ENCODE data around the gene NDC80.

The NDC80 gene

DNA sequence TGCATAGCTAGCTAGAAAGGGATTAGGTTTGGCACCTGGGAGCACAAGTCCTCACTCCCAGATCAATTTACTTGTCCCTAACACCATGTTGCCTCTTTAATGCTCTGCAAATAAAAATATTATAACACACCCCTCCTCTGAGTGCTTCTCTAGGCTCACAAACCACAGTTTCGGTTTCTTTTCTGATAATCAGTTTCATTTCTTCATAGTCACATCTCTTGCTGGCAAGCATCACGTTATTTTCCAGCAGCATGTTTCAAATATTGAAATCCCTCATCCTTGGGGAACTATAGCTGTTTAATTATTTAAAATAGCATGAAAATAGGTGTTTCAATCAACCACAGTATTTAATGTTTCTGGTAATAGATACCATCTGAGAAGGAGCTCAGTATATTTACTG is 70.3 kb downstream of the NDC80 start:
- ChIA-PET CTCF (interaction anchor here (0.7 kb wide), 1 partner anchor 46 kb away, joined by 5 read pairs; no protein-coding TSS in a partner anchor), POLR2A (interaction anchor here (0.5 to 1.4 kb wide), 2 partner anchors 15 to 18 kb away, joined by 3 to 4 read pairs; no protein-coding TSS in a partner anchor)
- H3K4me1 ChIP-seq (ENCODE audit: control insufficient read depth, insufficient read depth, low read length), result no peaks in the 10 kb centered on the region
- no peaks in the 10 kb centered on the region for H3K9me3 ChIP-seq (ENCODE audit: control insufficient read depth, insufficient read depth, low read depth, low read length)
- H3K36me3 ChIP-seq (ENCODE audit: control insufficient read depth in 2 of 2, insufficient read depth in 1 of 2, low read length in 2 of 2), result no peaks in the 10 kb centered on the region
- no peak for TF ChIP-seq HOXC10 (CRISPR knock-in tag; IDR thresholded peaks at IDR 0.05)
- TF ChIP-seq, protein P1, sequence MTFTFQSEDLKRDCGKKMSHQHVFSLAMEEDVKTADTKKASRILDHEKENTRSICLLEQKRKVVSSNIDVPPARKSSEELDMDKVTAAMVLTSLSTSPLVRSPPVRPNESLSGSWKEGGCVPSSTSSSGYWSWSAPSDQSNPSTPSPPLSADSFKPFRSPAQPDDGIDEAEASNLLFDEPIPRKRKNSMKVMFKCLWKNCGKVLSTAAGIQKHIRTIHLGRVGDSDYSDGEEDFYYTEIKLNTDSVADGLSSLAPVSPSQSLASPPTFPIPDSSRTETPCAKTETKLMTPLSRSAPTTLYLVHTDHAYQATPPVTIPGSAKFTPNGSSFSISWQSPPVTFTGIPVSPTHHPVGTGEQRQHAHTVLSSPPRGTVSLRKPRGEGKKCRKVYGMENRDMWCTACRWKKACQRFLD (tag by site-specific recombination; IDR thresholded peaks at IDR 0.05), result no peak
- no peak for TF ChIP-seq ZNF19 (tag by site-specific recombination; IDR thresholded peaks at IDR 0.05; ENCODE audit: low read depth)
- H3K4me3 ChIP-seq (ENCODE audit: low read depth, low read length), result no peak overlapping the region
- no peak overlapping the region for H3K27ac ChIP-seq (ENCODE audit: extremely low read depth, low read depth, low read length)

DNA sequence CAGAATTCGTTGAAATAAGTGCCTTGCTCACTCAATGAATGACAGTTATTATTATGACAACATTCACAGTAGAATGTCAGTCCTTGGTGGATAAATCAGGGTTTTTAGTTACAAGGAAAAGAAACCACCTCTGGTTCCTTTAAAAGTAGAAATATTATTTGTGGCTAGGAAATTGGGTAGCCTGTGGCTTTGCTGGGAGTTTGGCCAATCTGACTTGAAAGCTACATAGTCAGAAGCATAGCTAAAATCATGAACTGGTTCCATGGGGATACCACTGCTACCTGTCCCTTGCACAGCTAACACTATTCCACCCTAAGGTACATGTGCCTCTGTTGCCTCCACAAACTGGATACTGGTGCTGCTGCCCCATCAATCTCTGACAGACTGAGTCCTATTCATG is 71.4 kb downstream of the NDC80 start:
- TF ChIP-seq, protein P2, sequence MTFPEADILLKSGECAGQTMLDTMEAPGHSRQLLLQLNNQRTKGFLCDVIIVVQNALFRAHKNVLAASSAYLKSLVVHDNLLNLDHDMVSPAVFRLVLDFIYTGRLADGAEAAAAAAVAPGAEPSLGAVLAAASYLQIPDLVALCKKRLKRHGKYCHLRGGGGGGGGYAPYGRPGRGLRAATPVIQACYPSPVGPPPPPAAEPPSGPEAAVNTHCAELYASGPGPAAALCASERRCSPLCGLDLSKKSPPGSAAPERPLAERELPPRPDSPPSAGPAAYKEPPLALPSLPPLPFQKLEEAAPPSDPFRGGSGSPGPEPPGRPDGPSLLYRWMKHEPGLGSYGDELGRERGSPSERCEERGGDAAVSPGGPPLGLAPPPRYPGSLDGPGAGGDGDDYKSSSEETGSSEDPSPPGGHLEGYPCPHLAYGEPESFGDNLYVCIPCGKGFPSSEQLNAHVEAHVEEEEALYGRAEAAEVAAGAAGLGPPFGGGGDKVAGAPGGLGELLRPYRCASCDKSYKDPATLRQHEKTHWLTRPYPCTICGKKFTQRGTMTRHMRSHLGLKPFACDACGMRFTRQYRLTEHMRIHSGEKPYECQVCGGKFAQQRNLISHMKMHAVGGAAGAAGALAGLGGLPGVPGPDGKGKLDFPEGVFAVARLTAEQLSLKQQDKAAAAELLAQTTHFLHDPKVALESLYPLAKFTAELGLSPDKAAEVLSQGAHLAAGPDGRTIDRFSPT (tag by site-specific recombination; IDR thresholded peaks at IDR 0.05), result no peak
- TF ChIP-seq HOXC10 (CRISPR knock-in tag; IDR thresholded peaks at IDR 0.05) (no peak), ZNF202 (tag by site-specific recombination; IDR thresholded peaks at IDR 0.05; ENCODE audit: borderline replicate concordance) (no peak), SETDB1 (IDR thresholded peaks at IDR 0.05; ENCODE audit: insufficient read length, low read length) (no peak), ZNF571 (tag by site-specific recombination; IDR thresholded peaks at IDR 0.05) (no peak), HOXA7 (CRISPR knock-in tag; IDR thresholded peaks at IDR 0.05; ENCODE audit: borderline replicate concordance) (no peak), ZNF174 (tag by site-specific recombination; IDR thresholded peaks at IDR 0.05) (no peak), ZNF423 (tag by site-specific recombination; IDR thresholded peaks at IDR 0.05) (no peak), ZNF777 (tag by site-specific recombination; IDR thresholded peaks at IDR 0.05; ENCODE audit: borderline replicate concordance) (no peak), ZNF416 (tag by site-specific recombination; IDR thresholded peaks at IDR 0.05) (no peak)
- TF ChIP-seq, protein P3, sequence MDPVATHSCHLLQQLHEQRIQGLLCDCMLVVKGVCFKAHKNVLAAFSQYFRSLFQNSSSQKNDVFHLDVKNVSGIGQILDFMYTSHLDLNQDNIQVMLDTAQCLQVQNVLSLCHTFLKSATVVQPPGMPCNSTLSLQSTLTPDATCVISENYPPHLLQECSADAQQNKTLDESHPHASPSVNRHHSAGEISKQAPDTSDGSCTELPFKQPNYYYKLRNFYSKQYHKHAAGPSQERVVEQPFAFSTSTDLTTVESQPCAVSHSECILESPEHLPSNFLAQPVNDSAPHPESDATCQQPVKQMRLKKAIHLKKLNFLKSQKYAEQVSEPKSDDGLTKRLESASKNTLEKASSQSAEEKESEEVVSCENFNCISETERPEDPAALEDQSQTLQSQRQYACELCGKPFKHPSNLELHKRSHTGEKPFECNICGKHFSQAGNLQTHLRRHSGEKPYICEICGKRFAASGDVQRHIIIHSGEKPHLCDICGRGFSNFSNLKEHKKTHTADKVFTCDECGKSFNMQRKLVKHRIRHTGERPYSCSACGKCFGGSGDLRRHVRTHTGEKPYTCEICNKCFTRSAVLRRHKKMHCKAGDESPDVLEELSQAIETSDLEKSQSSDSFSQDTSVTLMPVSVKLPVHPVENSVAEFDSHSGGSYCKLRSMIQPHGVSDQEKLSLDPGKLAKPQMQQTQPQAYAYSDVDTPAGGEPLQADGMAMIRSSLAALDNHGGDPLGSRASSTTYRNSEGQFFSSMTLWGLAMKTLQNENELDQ (tag by site-specific recombination; IDR thresholded peaks at IDR 0.05; ENCODE audit: low read depth), result no peak
- H3K9me3 ChIP-seq (ENCODE audit: control insufficient read depth, insufficient read depth, low read depth, low read length), result no peaks in the 10 kb centered on the region
- CTCF ChIA-PET, result interaction anchor here (0.6 kb wide), 1 partner anchor 189 kb away, joined by 3 read pairs; no protein-coding TSS in a partner anchor
- H3K4me3 ChIP-seq (ENCODE audit: low read depth, low read length), result no peak overlapping the region
- no peak overlapping the region for H3K27ac ChIP-seq (ENCODE audit: extremely low read depth, low read depth, low read length)
- POLR2A ChIA-PET, result interaction anchor here (1.4 kb wide), 1 partner anchor 14 kb away, joined by 3 read pairs; no protein-coding TSS in a partner anchor
- no peaks in the 10 kb centered on the region for H3K36me3 ChIP-seq (ENCODE audit: control insufficient read depth in 2 of 2, insufficient read depth in 1 of 2, low read length in 2 of 2)
- H3K4me1 ChIP-seq (ENCODE audit: control insufficient read depth, insufficient read depth, low read length), result no peaks in the 10 kb centered on the region

DNA sequence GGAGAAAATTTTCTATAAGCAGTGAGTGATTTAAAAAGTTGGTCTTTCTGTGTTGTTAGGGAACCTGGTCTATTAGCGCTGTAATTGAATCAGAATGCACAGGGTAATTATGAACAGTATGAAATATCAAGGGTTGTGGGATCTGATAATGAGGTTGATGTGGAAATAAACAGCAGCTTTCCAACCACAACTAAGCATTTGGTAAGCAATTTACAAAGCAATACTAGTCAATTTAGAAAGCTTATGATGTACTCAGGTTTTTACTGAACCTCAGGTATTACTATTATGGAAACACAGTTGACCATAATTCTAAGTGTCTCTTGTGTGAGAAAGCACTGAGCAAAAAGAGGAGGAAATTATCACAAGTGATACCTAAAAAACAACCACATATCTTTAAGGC is 73.2 kb downstream of the NDC80 start:
- H3K9me3 ChIP-seq (ENCODE audit: control insufficient read depth, insufficient read depth, low read depth, low read length), result no peaks in the 10 kb centered on the region
- H3K27ac ChIP-seq (ENCODE audit: extremely low read depth, low read depth, low read length), result no peak overlapping the region
- ChIA-PET POLR2A (no interaction called here), CTCF (interaction anchor here (0.5 kb wide), 1 partner anchor 1685 kb away, joined by 3 read pairs; no protein-coding TSS in a partner anchor)
- H3K36me3 ChIP-seq (ENCODE audit: control insufficient read depth in 2 of 2, insufficient read depth in 1 of 2, low read length in 2 of 2), result no peaks in the 10 kb centered on the region
- H3K4me3 ChIP-seq (ENCODE audit: low read depth, low read length), result no peak overlapping the region
- H3K4me1 ChIP-seq (ENCODE audit: control insufficient read depth, insufficient read depth, low read length), result no peaks in the 10 kb centered on the region
- no peak for TF ChIP-seq ZNF221 (tag by site-specific recombination; IDR thresholded peaks at IDR 0.05; ENCODE audit: borderline replicate concordance)
- no peak for TF ChIP-seq ZNF157 (tag by site-specific recombination; IDR thresholded peaks at IDR 0.05)
- TF ChIP-seq KLF9 (tag by site-specific recombination; IDR thresholded peaks at IDR 0.05; ENCODE audit: low read depth), result no peak
- no peak for TF ChIP-seq REPIN1 (tag by site-specific recombination; IDR thresholded peaks at IDR 0.05; ENCODE audit: low read depth)
- no peak for TF ChIP-seq ZNF48 (tag by site-specific recombination; IDR thresholded peaks at IDR 0.05)
- TF ChIP-seq, protein P4, sequence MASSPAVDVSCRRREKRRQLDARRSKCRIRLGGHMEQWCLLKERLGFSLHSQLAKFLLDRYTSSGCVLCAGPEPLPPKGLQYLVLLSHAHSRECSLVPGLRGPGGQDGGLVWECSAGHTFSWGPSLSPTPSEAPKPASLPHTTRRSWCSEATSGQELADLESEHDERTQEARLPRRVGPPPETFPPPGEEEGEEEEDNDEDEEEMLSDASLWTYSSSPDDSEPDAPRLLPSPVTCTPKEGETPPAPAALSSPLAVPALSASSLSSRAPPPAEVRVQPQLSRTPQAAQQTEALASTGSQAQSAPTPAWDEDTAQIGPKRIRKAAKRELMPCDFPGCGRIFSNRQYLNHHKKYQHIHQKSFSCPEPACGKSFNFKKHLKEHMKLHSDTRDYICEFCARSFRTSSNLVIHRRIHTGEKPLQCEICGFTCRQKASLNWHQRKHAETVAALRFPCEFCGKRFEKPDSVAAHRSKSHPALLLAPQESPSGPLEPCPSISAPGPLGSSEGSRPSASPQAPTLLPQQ (tag by site-specific recombination; IDR thresholded peaks at IDR 0.05), result no peak
- TF ChIP-seq, protein P5, sequence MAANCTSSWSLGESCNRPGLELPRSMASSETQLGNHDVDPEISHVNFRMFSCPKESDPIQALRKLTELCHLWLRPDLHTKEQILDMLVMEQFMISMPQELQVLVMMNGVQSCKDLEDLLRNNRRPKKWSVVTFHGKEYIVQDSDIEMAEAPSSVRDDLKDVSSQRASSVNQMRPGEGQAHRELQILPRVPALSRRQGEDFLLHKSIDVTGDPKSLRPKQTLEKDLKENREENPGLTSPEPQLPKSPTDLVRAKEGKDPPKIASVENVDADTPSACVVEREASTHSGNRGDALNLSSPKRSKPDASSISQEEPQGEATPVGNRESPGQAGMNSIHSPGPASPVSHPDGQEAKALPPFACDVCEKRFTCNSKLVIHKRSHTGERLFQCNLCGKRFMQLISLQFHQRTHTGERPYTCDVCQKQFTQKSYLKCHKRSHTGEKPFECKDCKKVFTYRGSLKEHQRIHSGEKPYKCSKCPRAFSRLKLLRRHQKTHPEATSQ (tag by site-specific recombination; IDR thresholded peaks at IDR 0.05), result no peak
- no peak for TF ChIP-seq KLF8 (tag by site-specific recombination; IDR thresholded peaks at IDR 0.05)
- TF ChIP-seq, protein P6, sequence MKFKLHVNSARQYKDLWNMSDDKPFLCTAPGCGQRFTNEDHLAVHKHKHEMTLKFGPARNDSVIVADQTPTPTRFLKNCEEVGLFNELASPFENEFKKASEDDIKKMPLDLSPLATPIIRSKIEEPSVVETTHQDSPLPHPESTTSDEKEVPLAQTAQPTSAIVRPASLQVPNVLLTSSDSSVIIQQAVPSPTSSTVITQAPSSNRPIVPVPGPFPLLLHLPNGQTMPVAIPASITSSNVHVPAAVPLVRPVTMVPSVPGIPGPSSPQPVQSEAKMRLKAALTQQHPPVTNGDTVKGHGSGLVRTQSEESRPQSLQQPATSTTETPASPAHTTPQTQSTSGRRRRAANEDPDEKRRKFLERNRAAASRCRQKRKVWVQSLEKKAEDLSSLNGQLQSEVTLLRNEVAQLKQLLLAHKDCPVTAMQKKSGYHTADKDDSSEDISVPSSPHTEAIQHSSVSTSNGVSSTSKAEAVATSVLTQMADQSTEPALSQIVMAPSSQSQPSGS (tag by site-specific recombination; IDR thresholded peaks at IDR 0.05; ENCODE audit: low read depth), result no peak
